GM21576 (cell line): ENCODE data around the gene GPR3.

ENCODE experiments used
- ATAC-seq: cut with Tn5 transposase; IDR thresholded peaks from one replicate; pipeline ENCODE4 v1.9.1; 2021; ENCODE audit warnings: mild to moderate bottlenecking, moderate library complexity; ENCODE audit not compliant: unreplicated experiment

Gene GPR3

DNA sequence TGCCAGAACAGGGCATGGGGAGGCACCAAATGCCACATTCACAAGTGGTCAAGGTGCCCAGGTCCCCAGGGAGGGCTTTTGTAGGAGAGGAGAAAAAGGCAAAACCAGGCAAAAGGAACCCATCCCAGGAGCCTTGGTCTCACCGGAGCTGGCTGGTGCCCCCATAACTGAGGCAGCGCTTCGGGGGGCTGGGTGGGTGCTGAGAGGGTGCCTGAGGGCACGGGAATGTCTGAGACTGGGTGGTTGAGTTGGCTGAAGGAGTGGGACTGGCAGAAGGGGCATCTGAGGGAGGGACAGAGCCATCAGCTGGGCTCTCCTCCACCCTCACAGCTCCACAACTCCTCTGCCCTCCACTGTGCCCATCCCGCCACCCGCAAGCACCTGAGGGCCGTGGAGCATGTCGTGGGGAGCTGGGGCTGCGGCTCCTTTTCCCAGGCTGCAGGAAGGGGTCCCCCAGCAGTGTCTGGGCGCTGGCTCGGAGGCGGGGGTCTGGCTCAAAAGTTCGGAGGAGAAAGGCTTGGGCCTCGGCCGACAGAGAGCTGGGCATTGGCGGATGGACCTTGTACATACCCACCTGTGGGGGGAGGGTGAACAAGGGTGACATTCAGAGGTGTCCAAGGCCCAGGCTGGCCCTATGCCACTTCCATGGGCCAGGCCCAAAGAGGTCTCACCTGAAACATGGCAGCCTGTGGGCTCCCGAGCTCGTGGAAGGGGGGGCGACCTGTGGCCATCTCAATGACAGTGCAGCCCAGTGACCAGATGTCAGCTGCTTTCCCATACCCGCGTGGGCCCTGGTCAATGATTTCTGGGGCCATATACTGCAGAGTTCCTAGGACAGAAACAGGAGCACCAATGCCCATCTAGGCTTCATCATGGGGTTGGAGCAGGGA lies 34.1 kb upstream of the GPR3 start:
- ATAC-seq: no peak

DNA sequence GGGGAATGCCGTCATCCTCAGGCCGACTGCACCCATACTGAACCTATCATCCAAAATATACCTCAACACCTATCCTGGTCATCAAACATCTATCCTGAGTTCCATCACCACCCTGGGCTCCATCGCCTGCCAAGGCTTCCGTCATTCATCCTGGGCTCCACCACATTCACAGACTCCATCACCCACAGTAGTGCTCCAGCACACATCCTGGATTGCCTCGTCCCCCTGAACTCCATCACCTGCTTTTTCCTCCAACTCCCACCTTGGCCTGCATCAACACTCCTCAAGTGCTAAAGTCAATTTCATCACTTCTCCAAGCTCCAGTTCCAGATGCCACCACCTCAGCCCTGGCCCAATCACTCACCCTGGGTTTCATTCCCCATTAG lies 33.5 kb upstream of the GPR3 start:
- no peak for ATAC-seq

DNA sequence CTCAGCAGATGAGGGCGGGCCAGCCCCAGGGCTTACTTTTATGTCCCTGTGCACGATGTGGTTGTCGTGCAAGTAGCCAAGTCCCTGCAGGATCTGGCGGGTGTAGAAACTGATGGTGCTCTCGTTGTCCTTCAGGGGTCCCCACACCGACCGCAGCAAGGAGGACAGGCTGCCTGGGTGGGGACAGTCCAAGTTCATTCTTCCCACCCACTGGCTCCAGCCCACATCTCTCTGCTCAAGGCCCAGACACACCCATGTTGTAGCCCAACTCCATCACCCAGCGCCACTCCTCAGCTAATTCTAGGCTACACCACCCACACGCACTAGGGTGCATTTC lies 32.6 kb upstream of the GPR3 start:
- ATAC-seq: no peak

DNA sequence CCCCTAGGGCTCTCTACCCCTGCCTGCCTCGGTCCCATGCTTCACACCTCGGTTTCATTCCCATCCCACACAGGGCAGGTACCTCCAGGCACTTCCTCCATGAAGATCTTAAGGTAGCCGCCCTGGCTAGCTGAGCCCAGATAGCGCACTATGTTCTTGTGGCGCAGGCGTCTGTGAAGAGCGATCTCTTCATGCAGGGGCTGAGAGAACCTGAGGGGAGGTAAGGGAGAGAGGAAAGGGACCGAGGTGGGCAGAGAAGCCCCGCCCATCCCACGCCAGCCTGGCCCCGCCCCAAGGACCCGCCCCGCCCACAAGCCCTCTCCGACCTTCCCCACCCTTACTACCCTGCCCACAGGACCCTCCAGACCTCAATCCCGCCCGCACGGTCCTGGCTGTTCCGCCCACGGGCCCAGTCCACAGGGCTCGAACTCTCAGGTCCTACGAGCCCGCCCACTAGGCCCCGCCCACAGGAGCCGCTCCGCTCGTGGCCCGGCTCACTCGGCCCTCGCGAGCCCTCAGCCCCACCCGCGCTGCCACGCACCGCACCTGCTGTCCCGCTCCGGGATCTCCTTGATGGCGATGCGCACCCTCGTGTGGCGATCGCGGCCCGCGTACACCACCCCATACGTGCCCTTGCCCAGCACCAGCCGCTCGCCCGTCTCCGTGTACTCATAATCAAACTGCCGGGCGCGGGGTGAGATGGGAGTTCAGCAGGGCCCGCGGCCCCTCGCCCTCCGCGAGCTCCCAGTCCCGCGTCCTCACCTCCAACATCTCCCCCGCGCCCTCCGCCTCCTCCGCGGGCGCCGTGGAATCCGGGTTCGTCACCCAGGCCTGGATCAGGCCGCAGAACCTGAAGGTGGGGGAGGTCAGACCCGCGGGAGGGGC lies 32.0 kb upstream of the GPR3 start:
- ATAC-seq: no peak

DNA sequence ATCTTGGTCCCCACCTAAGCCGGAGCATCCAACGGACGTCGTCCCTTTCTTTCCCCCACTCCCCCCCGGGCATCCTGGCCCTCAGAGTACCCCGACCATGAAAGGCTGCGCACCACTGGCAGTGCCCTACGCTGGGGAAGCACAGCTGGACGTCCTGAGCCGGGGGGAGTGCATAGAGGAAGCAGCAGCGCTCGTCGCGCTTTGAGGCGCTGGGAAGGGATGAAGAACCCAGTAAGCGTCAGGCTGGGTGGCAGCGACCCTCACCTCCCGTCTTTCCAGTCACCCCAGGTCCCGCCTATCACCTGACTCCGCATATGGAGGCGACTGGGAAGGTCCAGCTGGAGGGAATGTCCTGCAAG lies 31.4 kb upstream of the GPR3 start:
- no peak for ATAC-seq

DNA sequence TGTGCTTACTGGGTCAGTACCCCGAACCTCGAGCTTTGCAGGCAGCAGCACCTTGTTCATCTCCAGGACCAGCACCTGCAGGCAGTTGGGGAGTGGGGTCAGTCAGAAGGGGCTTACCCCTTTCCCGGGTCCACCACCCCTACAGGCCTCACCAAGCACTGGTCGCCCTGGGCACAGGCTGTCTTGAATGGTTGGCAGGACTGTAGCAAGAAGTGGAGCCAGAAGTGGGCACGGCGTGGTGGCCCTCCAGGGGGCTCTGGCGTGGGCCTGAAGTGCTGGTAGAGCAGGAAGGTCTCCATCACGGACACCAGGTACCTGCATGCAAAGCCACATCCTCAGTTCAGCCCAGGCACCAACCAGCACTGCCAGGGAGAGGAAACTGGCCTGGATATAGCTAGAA lies 30.9 kb upstream of the GPR3 start:
- no peak for ATAC-seq

DNA sequence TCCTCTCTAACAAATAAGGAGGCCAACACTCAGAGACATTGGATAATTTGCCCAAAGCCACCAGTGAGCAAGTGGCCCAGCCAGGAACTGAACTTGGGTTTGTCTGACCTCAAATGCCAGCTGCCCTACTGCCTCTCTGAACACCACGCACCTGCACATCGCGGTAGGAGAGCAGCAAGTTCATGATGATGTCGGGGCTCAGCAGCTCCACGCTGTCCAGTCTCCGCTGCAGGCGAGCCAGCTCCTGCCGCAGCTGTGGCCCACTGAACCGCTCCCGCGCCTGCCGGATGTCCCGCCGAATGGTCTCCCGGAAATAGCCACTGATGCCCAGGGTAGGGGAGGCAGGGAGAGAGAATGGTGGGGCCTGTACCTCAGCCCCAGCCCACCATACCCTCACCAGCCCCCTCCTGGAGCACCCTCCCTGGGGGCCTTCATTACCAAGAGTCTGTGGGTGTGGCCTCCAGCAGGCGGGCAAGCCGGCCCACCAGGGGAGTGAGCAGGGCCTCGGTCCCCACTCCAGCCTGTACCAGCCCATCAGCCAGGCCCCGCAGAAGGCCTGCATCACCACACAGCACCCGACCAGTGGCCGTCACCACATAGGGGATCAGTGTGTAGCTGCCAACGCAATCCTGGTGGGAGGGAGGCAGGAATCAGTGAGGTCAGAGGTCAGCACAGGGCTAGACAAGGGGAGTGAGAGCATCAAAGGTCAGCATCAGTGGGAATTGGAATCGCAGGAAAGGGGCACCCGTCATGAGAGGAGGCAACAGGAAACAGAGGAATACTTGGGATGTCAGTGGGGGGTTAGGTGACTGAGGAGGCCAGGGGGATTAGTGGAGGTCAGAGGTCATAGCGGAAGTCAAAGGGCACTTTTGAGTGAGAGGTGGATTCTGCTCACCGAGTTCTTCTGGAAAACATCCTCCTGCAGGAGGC lies 28.4 kb upstream of the GPR3 start:
- ATAC-seq: no peak

DNA sequence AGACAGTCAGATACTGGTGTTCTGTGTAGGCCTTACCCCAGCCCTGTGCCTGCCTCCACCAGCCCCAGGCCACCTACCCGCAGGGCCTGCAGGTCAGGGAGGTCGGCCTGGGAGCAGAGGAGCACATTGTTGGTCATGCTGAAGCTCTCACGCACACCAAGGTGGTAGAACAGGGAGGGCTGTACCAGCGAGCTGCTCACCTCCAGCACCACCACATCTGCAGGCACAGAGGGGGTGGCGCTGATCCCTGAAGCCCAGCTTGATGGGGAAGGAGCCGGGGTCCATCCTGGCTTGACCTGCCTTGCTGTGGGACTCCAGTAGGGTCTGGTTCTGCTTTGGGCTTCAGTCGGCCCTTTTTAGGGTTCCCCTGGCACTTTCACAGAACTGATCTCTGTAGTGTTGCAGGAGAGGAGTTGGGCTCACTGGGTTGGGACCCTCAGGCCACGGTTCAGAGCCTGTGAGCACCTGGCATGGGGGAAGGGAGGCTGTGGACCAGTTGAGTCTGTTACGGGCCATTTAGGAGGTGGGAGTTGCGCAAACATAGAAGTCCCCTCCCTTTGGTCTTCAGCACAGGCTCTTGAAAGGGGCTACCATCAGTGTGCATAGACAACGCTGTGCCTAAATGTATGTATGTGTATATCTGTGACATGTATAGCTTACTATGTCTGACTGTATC lies 27.6 kb upstream of the GPR3 start:
- no peak for ATAC-seq

DNA sequence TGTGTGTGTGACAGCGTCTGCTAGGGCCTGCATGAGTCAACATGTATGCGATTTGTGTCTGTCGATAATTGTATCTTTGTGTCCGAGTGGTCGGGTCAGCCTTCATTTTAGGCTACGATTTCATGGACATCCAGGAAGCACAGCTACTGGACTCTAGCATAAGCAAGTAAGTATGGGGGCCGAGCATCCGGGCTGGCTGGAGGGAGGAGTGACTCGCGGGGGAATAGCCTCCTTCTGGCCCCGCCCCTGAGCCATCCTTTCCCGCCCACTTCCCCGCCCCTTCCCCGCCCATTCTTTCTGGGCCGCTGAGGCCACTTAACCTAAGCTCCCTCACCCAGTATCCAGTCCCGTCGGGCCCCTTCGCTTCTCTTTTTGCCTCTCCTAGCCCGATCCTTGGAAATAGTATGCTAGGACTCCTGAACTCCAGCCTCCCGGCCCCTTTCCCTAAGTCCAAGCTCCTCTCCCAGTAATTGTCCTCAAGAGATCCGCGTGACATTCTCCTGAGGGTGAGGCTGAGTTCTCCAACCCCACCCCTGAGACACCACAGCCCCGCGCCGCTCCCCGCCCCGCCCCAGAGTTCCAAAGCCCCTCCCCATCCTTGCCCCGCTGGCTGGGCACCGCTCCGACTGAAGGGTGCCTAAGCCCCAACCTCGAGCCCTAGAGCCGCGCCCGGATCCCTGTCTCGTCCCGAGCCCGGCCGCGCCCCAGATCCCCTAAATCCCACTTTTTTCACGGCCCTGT lies 26.9 kb upstream of the GPR3 start:
- ATAC-seq: peak; percentile 55

DNA sequence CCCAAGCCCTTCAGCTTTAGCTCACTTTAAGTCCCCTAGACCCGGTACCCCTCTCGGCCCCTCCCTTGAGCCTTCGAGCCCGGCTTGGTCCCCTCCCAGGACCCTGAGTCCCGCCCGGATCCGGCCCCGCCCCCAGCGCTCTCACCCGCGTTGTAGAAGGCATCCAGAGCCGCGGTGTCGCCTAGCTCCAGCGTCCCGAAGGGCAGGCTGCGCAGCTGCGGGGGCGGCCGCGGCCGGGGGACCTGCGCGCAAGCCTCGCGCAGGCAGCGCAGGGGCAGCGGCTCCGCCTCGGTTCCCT lies 26.4 kb upstream of the GPR3 start:
- ATAC-seq: peak; percentile 26

DNA sequence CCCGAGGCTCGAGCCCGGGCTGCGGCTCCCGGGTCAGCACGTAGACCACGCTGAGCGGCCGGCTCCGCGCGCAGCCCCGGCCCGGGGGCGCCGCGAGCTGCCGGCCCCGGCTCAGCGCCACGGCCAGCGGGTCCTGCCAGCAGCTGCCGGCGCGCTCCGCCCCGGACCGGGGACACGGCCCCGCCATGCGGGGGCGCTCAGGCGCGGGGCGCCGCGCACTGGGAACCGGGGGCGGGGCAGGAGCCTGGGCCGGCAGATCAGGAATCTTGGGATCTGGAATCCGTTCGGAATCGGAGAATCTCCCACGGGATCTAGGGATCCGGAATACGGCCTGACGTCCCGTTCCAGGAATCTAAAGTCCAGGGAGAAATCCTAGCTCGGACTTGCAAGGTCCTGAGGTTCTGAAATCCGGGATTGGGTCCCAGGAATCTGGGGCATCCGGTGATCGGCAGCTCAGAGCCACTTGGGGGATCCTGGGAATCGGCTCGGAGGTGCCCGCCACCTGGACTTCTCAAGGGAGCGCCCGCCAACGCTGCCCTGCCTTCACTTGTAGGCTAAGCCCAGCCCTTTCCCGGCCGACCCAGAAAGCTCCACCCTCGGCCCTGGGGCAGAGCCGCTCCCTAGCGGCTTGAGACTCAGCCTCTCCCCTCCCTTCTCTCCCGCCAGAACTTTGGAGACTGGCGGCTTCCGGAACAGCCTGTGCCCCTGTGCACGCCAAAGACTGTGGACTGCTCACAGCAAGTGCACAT lies 25.8 kb upstream of the GPR3 start, which contains the start of gene MAP3K6:
Gene MAP3K6 (minus strand): TSS at position 551 of the 749 bp plus-strand sequence. CDS start 364 bp downstream, at position 187.
- peak; percentile 26 for ATAC-seq

DNA sequence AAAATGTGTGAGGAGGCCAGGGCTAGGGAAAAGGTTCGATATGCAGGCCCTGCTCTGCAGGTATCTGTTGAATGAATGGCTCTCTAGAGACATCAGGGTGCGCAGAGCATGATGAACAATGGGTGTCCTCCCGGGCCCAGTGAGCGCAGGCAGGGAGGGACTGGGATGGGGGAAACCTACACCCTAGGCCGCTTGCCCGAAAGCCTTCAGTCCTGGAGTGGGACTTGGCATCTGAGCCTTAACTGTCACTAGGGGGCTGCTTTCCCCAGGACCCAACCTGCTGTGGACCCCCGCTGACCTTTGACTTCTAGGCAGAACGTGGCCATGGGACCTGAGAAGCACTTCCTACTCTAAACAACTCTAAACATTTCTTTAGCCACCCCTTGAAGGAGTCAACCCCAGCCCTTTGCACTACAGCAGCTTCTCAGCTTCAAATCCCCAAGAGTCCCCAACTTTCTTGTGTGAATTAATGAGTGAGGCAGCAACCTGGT lies 25.2 kb upstream of the GPR3 start:
- no peak for ATAC-seq

DNA sequence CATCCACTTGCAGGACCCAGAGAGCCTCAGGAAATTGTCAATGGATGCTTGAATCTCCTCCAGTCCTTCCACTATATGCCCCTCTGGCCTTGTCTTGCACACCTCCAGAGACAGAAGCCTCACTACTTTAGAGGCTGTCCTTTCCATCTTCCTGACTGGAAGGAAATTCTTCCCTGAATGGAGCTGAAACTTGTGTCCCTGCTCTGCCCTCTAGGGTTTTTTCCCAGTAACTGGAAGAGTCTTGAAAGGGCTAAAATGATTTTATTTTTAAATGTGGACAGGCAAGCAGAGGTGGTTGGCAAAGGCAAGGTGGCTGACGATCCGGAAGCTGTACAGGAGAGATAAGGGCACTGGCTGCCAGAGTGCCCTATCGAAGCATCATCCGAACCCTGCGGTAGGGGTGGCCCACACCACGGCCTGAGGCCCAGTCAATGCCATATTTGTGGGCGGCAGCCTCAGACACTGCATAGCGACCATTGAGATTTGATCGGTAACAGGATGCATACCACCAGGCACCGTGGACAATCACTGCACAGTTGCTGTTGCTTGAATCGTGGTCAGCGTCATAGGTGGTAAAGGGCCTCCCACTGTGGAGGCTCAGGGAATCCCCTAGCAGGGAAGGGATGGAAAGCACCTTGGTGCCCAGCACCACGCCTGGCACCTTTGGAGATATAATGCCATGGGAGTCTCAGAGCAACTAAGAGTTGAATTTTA lies 23.4 kb upstream of the GPR3 start:
- no peak for ATAC-seq

DNA sequence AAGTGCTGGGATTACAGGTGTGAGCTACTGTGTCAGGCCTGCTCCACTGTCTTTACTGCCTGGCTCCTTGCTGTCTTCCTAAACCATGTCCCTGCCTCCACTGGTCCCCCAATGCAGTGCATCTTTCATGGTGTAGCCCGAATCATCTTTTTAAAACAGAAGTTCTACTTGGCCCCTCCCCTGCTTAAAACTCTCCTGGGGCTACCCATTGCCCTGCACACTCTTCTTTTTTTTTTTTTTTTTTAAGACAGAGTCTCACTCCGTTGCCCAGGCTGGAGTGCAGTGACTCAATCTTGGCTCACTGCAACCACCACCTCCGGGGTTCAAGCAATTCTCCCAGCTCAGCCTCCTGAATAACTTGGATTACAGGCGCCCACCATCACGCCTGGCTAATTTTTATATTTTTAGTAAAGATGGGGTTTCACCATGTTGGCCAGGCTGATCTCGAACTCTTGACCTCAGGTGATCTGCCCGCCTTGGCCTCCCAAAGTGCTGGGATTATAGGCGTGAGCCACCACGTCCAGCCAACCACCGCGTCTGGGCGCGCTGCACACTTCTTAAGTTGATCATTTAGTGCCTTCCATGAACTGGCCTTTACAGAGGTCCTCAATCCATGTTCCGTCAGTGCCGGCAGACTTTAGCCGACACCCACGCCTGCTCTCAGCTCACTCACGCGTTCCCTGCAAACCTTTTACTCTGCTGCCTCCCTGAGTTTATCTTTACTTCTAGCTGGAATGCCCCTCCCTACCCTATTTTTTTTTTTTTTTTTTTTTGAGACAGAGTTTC lies 20.2 kb upstream of the GPR3 start:
- ATAC-seq: no peak

DNA sequence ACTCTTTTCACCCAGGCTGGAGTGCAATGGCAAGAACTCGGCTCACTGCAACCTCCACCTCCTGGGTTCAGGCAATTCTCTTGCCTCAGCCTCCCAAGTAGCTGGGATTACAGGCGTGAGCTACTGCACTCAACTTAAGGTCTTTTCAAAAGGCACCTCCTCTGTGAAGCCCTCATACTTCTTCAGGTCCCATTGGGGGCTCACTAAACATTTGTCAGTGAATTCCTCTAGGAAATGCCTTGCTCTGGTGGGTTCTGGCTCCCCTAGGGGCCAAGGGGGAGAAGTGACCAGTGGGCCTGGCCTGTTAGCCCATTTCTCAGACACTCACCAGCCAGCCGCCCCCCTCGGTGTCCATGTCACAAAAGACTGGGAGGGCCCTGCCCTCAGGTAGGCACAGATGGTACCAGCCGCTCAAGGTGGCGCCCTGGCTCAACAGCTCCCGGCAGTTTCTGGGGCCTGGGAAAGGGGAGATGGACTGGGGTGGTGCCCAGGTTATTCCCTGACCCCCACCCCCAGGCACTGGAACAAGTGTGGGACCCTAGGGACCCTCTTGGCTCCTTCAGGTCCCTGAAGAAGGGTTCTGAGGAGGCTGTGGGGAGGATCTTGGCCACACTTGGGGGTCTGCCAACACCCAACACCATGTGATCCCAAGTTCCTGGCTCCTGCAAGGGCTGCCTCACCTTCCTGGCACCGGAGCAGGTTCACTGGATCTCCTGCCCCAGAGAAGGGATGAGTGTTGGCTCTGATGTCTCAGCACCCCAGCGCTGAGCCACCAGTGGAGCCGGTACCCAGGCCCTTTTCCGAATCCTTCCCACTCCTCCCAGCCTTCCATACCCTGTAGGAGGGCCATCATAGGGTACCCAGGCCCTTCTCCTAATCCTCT lies 19.4 kb upstream of the GPR3 start:
- no peak for ATAC-seq

DNA sequence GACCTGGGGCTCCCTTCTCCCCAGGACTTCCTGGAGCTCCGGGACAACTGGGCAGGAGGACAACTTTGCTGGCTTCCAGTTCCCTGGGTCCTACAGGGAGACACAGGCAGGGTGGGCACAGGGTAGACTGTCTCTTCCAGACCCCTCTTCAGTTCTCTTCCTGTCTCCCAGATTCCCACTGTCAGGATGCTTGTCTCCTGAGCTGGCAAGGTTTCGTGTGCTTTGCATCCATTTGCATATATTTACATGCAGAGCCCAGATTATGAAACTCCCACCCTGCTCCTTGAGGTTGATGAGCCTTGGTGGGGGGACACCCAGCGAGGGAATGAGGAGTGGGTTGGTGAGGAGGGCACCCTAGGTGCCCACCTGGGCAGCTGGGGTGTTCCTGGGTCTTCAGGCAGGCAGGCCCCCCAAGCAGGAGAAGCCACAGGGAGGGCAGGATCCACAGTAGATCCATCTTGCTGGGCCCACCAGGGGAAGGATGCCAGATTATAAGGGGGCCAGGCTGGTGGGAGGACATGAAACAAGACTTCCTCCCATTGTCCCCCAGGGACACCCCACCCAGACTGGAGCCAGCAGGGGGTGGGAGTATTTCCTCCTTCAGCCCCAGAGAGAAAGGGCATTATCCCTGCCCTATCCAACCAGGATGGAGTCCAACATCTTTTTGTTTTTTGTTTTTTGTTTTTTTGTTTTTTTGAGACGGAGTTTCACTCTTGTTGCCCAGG lies 17.9 kb upstream of the GPR3 start, which contains the start of gene FCN3:
Gene FCN3 (minus strand): TSS at position 463 of the 725 bp plus-strand sequence. CDS start 6 bp downstream, at position 457.
- ATAC-seq: no peak
